Subcutaneous abdominal adipose tissue (tissue), 5 donors: ENCODE measurements around the gene ALG5.

Source experiments
- H3K27ac ChIP-seq: one replicate; pipeline ENCODE4 v1.7.0; 2013; ENCODE audit warnings: low read depth, mild to moderate bottlenecking, inconsistent platforms, low read length, moderate library complexity
- H3K27me3 ChIP-seq, 5 donors: one replicate each; pipeline ENCODE4 v1.7.0; 2013; ENCODE audit warnings: low read length in 5 of 5, inconsistent platforms in 1 of 5; ENCODE audit not compliant: control insufficient read depth in 5 of 5, insufficient read depth in 4 of 5
- H3K36me3 ChIP-seq, 5 donors: one replicate each; pipeline ENCODE4 v1.7.0; 2013; ENCODE audit warnings: low read length in 5 of 5; ENCODE audit not compliant: control insufficient read depth in 5 of 5, insufficient read depth in 5 of 5
- H3K4me1 ChIP-seq, 5 donors: one replicate each; pipeline ENCODE4 v1.7.0; 2013; ENCODE audit warnings: low read length in 5 of 5, mild to moderate bottlenecking in 3 of 5, moderate library complexity in 1 of 5; ENCODE audit not compliant: control insufficient read depth in 5 of 5, insufficient read depth in 5 of 5
- H3K4me3 ChIP-seq, 5 donors: one replicate each; pipeline ENCODE4 v1.7.0; 2013; ENCODE audit warnings: low read length in 5 of 5, low read depth in 1 of 5
- H3K9ac ChIP-seq, 5 donors: one replicate each; pipeline ENCODE4 v1.7.0; 2013; ENCODE audit warnings: low read length in 5 of 5, mild to moderate bottlenecking in 4 of 5, moderate library complexity in 3 of 5
- H3K9me3 ChIP-seq, 5 donors: one replicate each; pipeline ENCODE4 v1.7.0; 2013; ENCODE audit warnings: low read length in 5 of 5; ENCODE audit not compliant: control insufficient read depth in 5 of 5
- donor health status: healthy.
- donor health status: healthy.
- donor health status: healthy.
- donor health status: healthy.
- donor health status: healthy.

Gene ALG5

GRCh38 chr13:36986462-36987240, 12.5 kb downstream of the ALG5 start:
- Histone ChIP-seq H3K27me3 (no peaks in the 10 kb centered on the region), H3K27ac (no peak overlapping the region), H3K4me3 (no peak overlapping the region), H3K36me3 (peaks cover 63 to 84% (median 77%) of the 10 kb centered on the region in 5 donors), H3K9ac (no peak overlapping the region), H3K9me3 (no peaks in the 10 kb centered on the region), H3K4me1 (no peaks in the 10 kb centered on the region)

GRCh38 chr13:36981156-36981743, 17.9 kb downstream of the ALG5 start:
- H3K36me3 ChIP-seq, result peaks cover 29 to 52% (median 38%) of the 10 kb centered on the region in 5 donors
- no peak overlapping the region for H3K4me3 ChIP-seq
- H3K9me3 ChIP-seq, result no peaks in the 10 kb centered on the region
- H3K9ac ChIP-seq, result no peak overlapping the region
- no peaks in the 10 kb centered on the region for H3K27me3 ChIP-seq
- H3K4me1 ChIP-seq, result no peaks in the 10 kb centered on the region
- no peak overlapping the region for H3K27ac ChIP-seq

DNA sequence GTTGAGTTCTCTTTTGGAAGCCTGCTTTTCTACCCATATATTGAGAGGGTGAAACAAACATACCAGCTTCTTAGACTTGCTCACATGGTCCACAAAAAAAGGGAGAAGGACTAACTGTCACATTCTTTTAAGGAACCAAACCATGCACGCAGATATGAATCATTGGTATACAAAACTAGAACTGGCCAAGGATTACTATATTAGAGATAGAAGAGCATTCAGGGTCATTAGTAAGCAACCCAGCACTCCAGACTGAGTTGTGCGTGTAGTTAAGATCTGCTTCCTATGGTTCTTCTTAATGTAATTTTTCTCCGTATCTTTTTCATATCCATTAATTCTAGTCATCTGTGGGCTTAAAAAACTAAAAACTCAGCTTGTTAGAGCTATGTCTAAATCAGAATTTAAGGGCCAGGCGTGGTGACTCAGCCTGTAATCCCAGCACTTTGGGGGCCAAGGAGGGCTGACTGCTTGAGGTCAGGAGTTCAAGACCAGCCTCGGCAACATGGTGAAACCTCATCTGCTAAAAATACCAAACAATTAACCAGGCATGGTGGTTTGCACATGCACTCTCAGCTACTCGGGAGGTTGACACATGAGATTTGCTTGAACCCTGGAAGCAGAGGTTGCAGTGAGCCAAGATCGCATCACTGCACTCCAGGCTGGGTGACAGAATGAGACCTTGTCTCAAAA, 19.6 kb downstream of the ALG5 start:
- H3K9me3 ChIP-seq, result peaks cover 0 to 4% (median 0%) of the 10 kb centered on the region in 5 donors
- H3K4me1 ChIP-seq, result no peaks in the 10 kb centered on the region
- H3K36me3 ChIP-seq, result peaks cover 22 to 52% (median 37%) of the 10 kb centered on the region in 5 donors
- no peak overlapping the region for H3K9ac ChIP-seq
- H3K27ac ChIP-seq, result no peak overlapping the region
- no peaks in the 10 kb centered on the region for H3K27me3 ChIP-seq
- no peak overlapping the region for H3K4me3 ChIP-seq

GRCh38 chr13:36975172-36975571, 24.0 kb downstream of the ALG5 start:
- Histone ChIP-seq H3K27me3 (no peaks in the 10 kb centered on the region), H3K9me3 (peaks cover 0 to 4% (median 0%) of the 10 kb centered on the region in 5 donors), H3K9ac (no peak overlapping the region), H3K36me3 (peaks cover 3 to 43% (median 21%) of the 10 kb centered on the region in 5 donors), H3K4me1 (no peaks in the 10 kb centered on the region), H3K4me3 (no peak overlapping the region), H3K27ac (no peak overlapping the region)

- no peaks in the 10 kb centered on the region for H3K4me1 ChIP-seq
- H3K36me3 ChIP-seq, result peaks cover 1 to 43% (median 18%) of the 10 kb centered on the region in 5 donors
- H3K9ac ChIP-seq, result no peak overlapping the region
- H3K27me3 ChIP-seq, result no peaks in the 10 kb centered on the region
- H3K9me3 ChIP-seq, result peaks cover 0 to 4% (median 0%) of the 10 kb centered on the region in 5 donors
- no peak overlapping the region for H3K4me3 ChIP-seq
- no peak overlapping the region for H3K27ac ChIP-seq
These were observed 25.4 kb downstream of the ALG5 start for GRCh38 chr13:36973621-36974295.

DNA sequence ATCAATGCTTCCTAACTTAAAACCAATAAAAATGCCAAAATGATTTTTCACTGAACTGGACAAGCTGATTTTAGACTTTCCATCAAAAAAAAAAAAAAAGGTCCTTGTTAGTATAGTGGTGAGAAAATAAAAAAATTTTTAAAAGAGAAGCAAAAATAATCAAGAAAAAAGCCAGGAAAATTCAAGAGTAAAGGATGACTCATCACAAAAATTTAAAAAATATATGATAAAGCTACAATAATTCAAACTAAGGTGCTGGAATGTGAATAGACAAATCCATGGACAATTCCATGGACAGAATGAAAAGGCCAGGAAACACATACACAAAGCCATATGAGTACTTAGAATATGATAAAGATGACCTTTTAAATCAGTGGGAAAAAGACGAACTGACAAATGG, 26.1 kb downstream of the ALG5 start:
- H3K9me3 ChIP-seq, result peaks cover 0 to 4% (median 0%) of the 10 kb centered on the region in 5 donors
- no peak overlapping the region for H3K27ac ChIP-seq
- H3K36me3 ChIP-seq, result peaks cover 6 to 46% (median 25%) of the 10 kb centered on the region in 5 donors
- no peak overlapping the region for H3K4me3 ChIP-seq
- no peaks in the 10 kb centered on the region for H3K27me3 ChIP-seq
- H3K4me1 ChIP-seq, result no peaks in the 10 kb centered on the region
- no peak overlapping the region for H3K9ac ChIP-seq

DNA sequence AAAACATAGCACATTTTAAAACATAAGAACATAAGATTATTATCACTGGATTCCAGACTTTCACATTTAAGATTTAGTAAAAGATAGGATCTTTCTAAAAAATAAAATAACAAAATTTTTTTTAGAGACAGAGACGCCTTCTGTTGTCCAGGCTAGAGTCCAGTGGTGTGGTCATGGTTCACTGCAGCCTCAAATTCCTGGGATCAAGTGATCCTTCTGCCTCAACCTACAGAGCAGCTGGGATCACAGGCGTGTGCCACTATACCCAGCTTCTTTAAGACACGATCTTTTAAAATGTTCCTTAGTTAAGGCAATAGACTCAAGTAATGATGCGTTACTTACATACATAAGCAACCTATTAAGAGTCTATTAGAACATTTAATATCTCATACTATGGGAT, 32.7 kb downstream of the ALG5 start:
- H3K27ac ChIP-seq, result no peak overlapping the region
- peaks cover 24 to 68% (median 46%) of the 10 kb centered on the region in 5 donors for H3K36me3 ChIP-seq
- H3K9ac ChIP-seq, result no peak overlapping the region
- H3K4me3 ChIP-seq, result no peak overlapping the region
- no peaks in the 10 kb centered on the region for H3K27me3 ChIP-seq
- H3K4me1 ChIP-seq, result no peaks in the 10 kb centered on the region
- H3K9me3 ChIP-seq, result no peaks in the 10 kb centered on the region

- no peaks in the 10 kb centered on the region for H3K27me3 ChIP-seq
- H3K4me3 ChIP-seq, result no peak overlapping the region
- H3K36me3 ChIP-seq, result peaks cover 28 to 67% (median 47%) of the 10 kb centered on the region in 5 donors
- H3K9ac ChIP-seq, result no peak overlapping the region
- no peak overlapping the region for H3K27ac ChIP-seq
- no peaks in the 10 kb centered on the region for H3K9me3 ChIP-seq
- H3K4me1 ChIP-seq, result no peaks in the 10 kb centered on the region
These were observed 33.4 kb downstream of the ALG5 start for GRCh38 chr13:36965767-36966166.

- Histone ChIP-seq H3K4me1 (no peaks in the 10 kb centered on the region), H3K4me3 (no peak overlapping the region), H3K27ac (no peak overlapping the region), H3K9me3 (no peaks in the 10 kb centered on the region), H3K9ac (no peak overlapping the region), H3K27me3 (no peaks in the 10 kb centered on the region), H3K36me3 (peaks cover 21 to 42% (median 27%) of the 10 kb centered on the region in 5 donors)
These were observed 39.6 kb downstream of the ALG5 start for GRCh38 chr13:36959456-36960116.
